ENCODE results near the gene TSGA10IP.
A peak's percentile ranks its signal among the peaks of the same experiment; 100 is the strongest.

Gene TSGA10IP

GRCh38 chr11:65918211-65919140, 26.8 kb upstream of the TSGA10IP start, which contains the start of gene C11orf68:
Gene C11orf68 (minus strand): TSS chr11:65919062. CDS start chr11:65919031, 31 bp downstream.
- no peak for DNase-seq

GRCh38 chr11:65919141-65919572, 26.1 kb upstream of the TSGA10IP start, which contains the start of gene DRAP1:
Gene DRAP1 (plus strand): TSS chr11:65919426. CDS start chr11:65919502, 76 bp downstream.
- peak; percentile 99 for DNase-seq

GRCh38 chr11:65919573-65920371, 25.5 kb upstream of the TSGA10IP start:
- DNase-seq, result peak; percentile 49 to 73

- DNase-seq, result no peak
These were observed 24.9 kb upstream of the TSGA10IP start for GRCh38 chr11:65920372-65920802.

GRCh38 chr11:65921033-65921555, 24.2 kb upstream of the TSGA10IP start:
- DNase-seq, result no peak

- no peak for DNase-seq
These were observed 23.4 kb upstream of the TSGA10IP start for GRCh38 chr11:65921876-65922275.

- no peak for DNase-seq
These were observed 22.7 kb upstream of the TSGA10IP start for GRCh38 chr11:65922565-65922964.

GRCh38 chr11:65925397-65925796, 19.9 kb upstream of the TSGA10IP start:
- no peak for DNase-seq

GRCh38 chr11:65927904-65928397, 17.3 kb upstream of the TSGA10IP start:
- DNase-seq, result peak; percentile 84 to 89

GRCh38 chr11:65928667-65929066, 16.6 kb upstream of the TSGA10IP start:
- DNase-seq, result no peak

- no peak for DNase-seq
These were observed 13.3 kb upstream of the TSGA10IP start for GRCh38 chr11:65931773-65932557.

GRCh38 chr11:65932558-65932919, 12.7 kb upstream of the TSGA10IP start:
- no peak for DNase-seq

- no peak for DNase-seq
These were observed 11.3 kb upstream of the TSGA10IP start for GRCh38 chr11:65934014-65934413.

GRCh38 chr11:65937766-65938165, 7.5 kb upstream of the TSGA10IP start:
- no peak for DNase-seq

- no peak for DNase-seq
These were observed 3.5 kb upstream of the TSGA10IP start for GRCh38 chr11:65941720-65942310.

GRCh38 chr11:65942531-65942930, 2.7 kb upstream of the TSGA10IP start:
- DNase-seq, result no peak

- DNase-seq, result no peak
These were observed 1.1 kb upstream of the TSGA10IP start for GRCh38 chr11:65944191-65944590.

GRCh38 chr11:65944767-65945166, 513 bp upstream of the TSGA10IP start:
- DNase-seq, result no peak

GRCh38 chr11:65945941-65946558, 770 bp downstream of the TSGA10IP start:
- DNase-seq, result no peak

- no peak for DNase-seq
These were observed 1.4 kb downstream of the TSGA10IP start for GRCh38 chr11:65946655-65947054.

- no peak for DNase-seq
These were observed 1.9 kb downstream of the TSGA10IP start for GRCh38 chr11:65947133-65947532.

All from CD4-positive, alpha-beta T cell treated with Interleukin-4 for 1 hour (primary cell).